Activated naive CD4-positive, alpha-beta T cell treated with anti-CD3 and anti-CD28 coated beads, Interleukin-2, amount 10 ng/mL, durations not matched to agents 7 days and 5 days (primary cell): ENCODE results near the gene SH3PXD2A.
A peak's percentile ranks its signal among the peaks of the same experiment; 100 is the strongest.
"Not testable (repeated sequence)": the region's sequence is repeated elsewhere in the genome, so short reads cannot be mapped to it uniquely, and the experiment has no call there.

Experiments used
- CTCF ChIA-PET: fragments of 350-600 bp; sonication (Branson Sonifier 250); formaldehyde crosslinking; loops from one replicate; lab custom pipeline; 2021; ENCODE audit warnings: antibody characterized with exemption; lab: Charles Lee
- DNase-seq: peaks from one replicate; pipeline ENCODE4 v3.0.0-alpha.2; 2020
- H3K27ac Mint-ChIP-seq: one replicate; pipeline ENCODE4 v1.8.0; 2021; ENCODE audit warnings: mild to moderate bottlenecking, moderate library complexity, mixed read lengths
- H3K27me3 Mint-ChIP-seq: one replicate; pipeline ENCODE4 v1.8.0; 2021; ENCODE audit warnings: mild to moderate bottlenecking, mixed read lengths
- H3K36me3 Mint-ChIP-seq: one replicate; pipeline ENCODE4 v1.8.0; 2021; ENCODE audit warnings: mixed read lengths
- H3K4me1 Mint-ChIP-seq: one replicate; pipeline ENCODE4 v1.8.0; 2021; ENCODE audit warnings: mixed read lengths
- H3K4me3 Mint-ChIP-seq: one replicate; pipeline ENCODE4 v1.8.0; 2021; ENCODE audit warnings: mild to moderate bottlenecking, moderate library complexity, mixed read lengths
- H3K9me3 Mint-ChIP-seq: one replicate; pipeline ENCODE4 v1.8.0; 2021; ENCODE audit warnings: mixed read lengths

The SH3PXD2A gene

GRCh38 chr10:103775776-103776175, 79.6 kb downstream of the SH3PXD2A start:
- peaks cover 54% of the 10 kb centered on the region for H3K27me3 Mint-ChIP-seq
- CTCF ChIA-PET: interaction anchor here (1.8 kb wide), 1 partner anchor 27 kb away, joined by 4 read pairs; no protein-coding TSS in a partner anchor
- no peak overlapping the region for H3K27ac Mint-ChIP-seq
- no peaks in the 10 kb centered on the region for H3K9me3 Mint-ChIP-seq
- no peak for DNase-seq
- H3K4me3 Mint-ChIP-seq: no peak overlapping the region
- peaks cover 25% of the 10 kb centered on the region for H3K4me1 Mint-ChIP-seq
- no peaks in the 10 kb centered on the region for H3K36me3 Mint-ChIP-seq

GRCh38 chr10:103772846-103773245, 82.5 kb downstream of the SH3PXD2A start:
- peaks cover 48% of the 10 kb centered on the region for H3K27me3 Mint-ChIP-seq
- peaks cover 36% of the 10 kb centered on the region for H3K4me1 Mint-ChIP-seq
- peak overlapping the region; percentile 75 for H3K4me3 Mint-ChIP-seq
- H3K36me3 Mint-ChIP-seq, DNase-seq, H3K9me3 Mint-ChIP-seq: not testable (repeated sequence)
- H3K27ac Mint-ChIP-seq: peak overlapping the region; percentile 83
- CTCF ChIA-PET: interaction anchor here (1.1 to 1.6 kb wide), 6 partner anchors 9 to 29 kb away, joined by 3 read pairs; no protein-coding TSS in a partner anchor

- peaks cover 38% of the 10 kb centered on the region for H3K4me1 Mint-ChIP-seq
- H3K4me3 Mint-ChIP-seq: peak overlapping the region; percentile 75
- H3K27ac Mint-ChIP-seq: peak overlapping the region; percentile 83
- peak; percentile 79 for DNase-seq
- H3K27me3 Mint-ChIP-seq: peaks cover 44% of the 10 kb centered on the region
- peaks cover 6% of the 10 kb centered on the region for H3K9me3 Mint-ChIP-seq
- no peaks in the 10 kb centered on the region for H3K36me3 Mint-ChIP-seq
- CTCF ChIA-PET: interaction anchor here (1.1 to 1.6 kb wide), 6 partner anchors 8 to 29 kb away, joined by 3 read pairs; no protein-coding TSS in a partner anchor
Measured at GRCh38 chr10:103772096-103772845, 83.1 kb downstream of the SH3PXD2A start.

GRCh38 chr10:103770139-103770538, 85.2 kb downstream of the SH3PXD2A start:
- Mint-ChIP-seq H3K4me1 (peaks cover 57% of the 10 kb centered on the region), H3K36me3 (no peaks in the 10 kb centered on the region), H3K27me3 (peaks cover 40% of the 10 kb centered on the region), H3K4me3 (no peak overlapping the region), H3K9me3 (peaks cover 6% of the 10 kb centered on the region), H3K27ac (no peak overlapping the region)
- CTCF ChIA-PET: interaction anchor here (1.2 to 1.3 kb wide), 2 partner anchors 16 to 84 kb away, joined by 3 read pairs; no protein-coding TSS in a partner anchor
- no peak for DNase-seq

GRCh38 chr10:103769176-103769575, 86.2 kb downstream of the SH3PXD2A start:
- no peak for DNase-seq
- Mint-ChIP-seq H3K27me3 (peaks cover 39% of the 10 kb centered on the region), H3K4me1 (peaks cover 66% of the 10 kb centered on the region), H3K4me3 (no peak overlapping the region), H3K9me3 (peaks cover 6% of the 10 kb centered on the region), H3K36me3 (no peaks in the 10 kb centered on the region), H3K27ac (peak overlapping the region; percentile 25)
- CTCF ChIA-PET: interaction anchor here (1.3 kb wide), 1 partner anchor 12 kb away, joined by 4 read pairs; no protein-coding TSS in a partner anchor

GRCh38 chr10:103768345-103768744, 87.0 kb downstream of the SH3PXD2A start:
- peak overlapping the region; percentile 2 for H3K27ac Mint-ChIP-seq
- H3K4me3 Mint-ChIP-seq: no peak overlapping the region
- H3K4me1 Mint-ChIP-seq: peaks cover 72% of the 10 kb centered on the region
- CTCF ChIA-PET: interaction anchor here (0.8 to 1.3 kb wide), 2 partner anchors 10 to 13 kb away, joined by 3 to 4 read pairs; no protein-coding TSS in a partner anchor
- H3K27me3 Mint-ChIP-seq: peaks cover 39% of the 10 kb centered on the region
- H3K9me3 Mint-ChIP-seq: peaks cover 6% of the 10 kb centered on the region
- DNase-seq: no peak
- no peaks in the 10 kb centered on the region for H3K36me3 Mint-ChIP-seq

GRCh38 chr10:103767756-103768155, 87.6 kb downstream of the SH3PXD2A start:
- peaks cover 76% of the 10 kb centered on the region for H3K4me1 Mint-ChIP-seq
- peaks cover 6% of the 10 kb centered on the region for H3K9me3 Mint-ChIP-seq
- H3K27ac Mint-ChIP-seq: no peak overlapping the region
- CTCF ChIA-PET: interaction anchor here (0.8 to 1.3 kb wide), 2 partner anchors 10 to 14 kb away, joined by 3 to 4 read pairs; no protein-coding TSS in a partner anchor
- H3K4me3 Mint-ChIP-seq: no peak overlapping the region
- no peaks in the 10 kb centered on the region for H3K36me3 Mint-ChIP-seq
- DNase-seq: no peak
- H3K27me3 Mint-ChIP-seq: peaks cover 39% of the 10 kb centered on the region

- CTCF ChIA-PET: interaction anchor here (1.1 kb wide), 1 partner anchor 14 kb away, joined by 3 read pairs; no protein-coding TSS in a partner anchor
- Mint-ChIP-seq H3K4me3 (no peak overlapping the region), H3K4me1 (peaks cover 70% of the 10 kb centered on the region), H3K36me3 (no peaks in the 10 kb centered on the region), H3K27me3 (peaks cover 32% of the 10 kb centered on the region), H3K9me3 (peaks cover 6% of the 10 kb centered on the region), H3K27ac (no peak overlapping the region)
- DNase-seq: no peak
Measured at GRCh38 chr10:103766751-103767505, 88.4 kb downstream of the SH3PXD2A start.

GRCh38 chr10:103765981-103766380, 89.4 kb downstream of the SH3PXD2A start:
- H3K9me3 Mint-ChIP-seq: peaks cover 6% of the 10 kb centered on the region
- DNase-seq: peak; percentile 80
- CTCF ChIA-PET: interaction anchor here (0.8 to 2.1 kb wide), 4 partner anchors 14 to 56 kb away, joined by 3 to 8 read pairs (median 4); no protein-coding TSS in a partner anchor
- H3K36me3 Mint-ChIP-seq: no peaks in the 10 kb centered on the region
- H3K4me3 Mint-ChIP-seq: no peak overlapping the region
- H3K4me1 Mint-ChIP-seq: peaks cover 61% of the 10 kb centered on the region
- peaks cover 23% of the 10 kb centered on the region for H3K27me3 Mint-ChIP-seq
- H3K27ac Mint-ChIP-seq: peak overlapping the region; percentile 60

- Mint-ChIP-seq H3K4me3 (no peak overlapping the region), H3K4me1 (peaks cover 56% of the 10 kb centered on the region), H3K27me3 (peaks cover 17% of the 10 kb centered on the region), H3K9me3 (peaks cover 6% of the 10 kb centered on the region), H3K27ac (peak overlapping the region; percentile 16), H3K36me3 (no peaks in the 10 kb centered on the region)
- CTCF ChIA-PET: interaction anchor here (0.8 to 2.1 kb wide), 6 partner anchors 12 to 57 kb away, joined by 3 to 8 read pairs (median 4); no protein-coding TSS in a partner anchor
- no peak for DNase-seq
Measured at GRCh38 chr10:103765168-103765567, 90.2 kb downstream of the SH3PXD2A start.

GRCh38 chr10:103764296-103765088, 90.9 kb downstream of the SH3PXD2A start:
- CTCF ChIA-PET: interaction anchor here (0.8 to 2.1 kb wide), 8 partner anchors 9 to 58 kb away, joined by 3 to 8 read pairs (median 3); no protein-coding TSS in a partner anchor
- H3K27me3 Mint-ChIP-seq: peaks cover 18% of the 10 kb centered on the region
- no peak overlapping the region for H3K4me3 Mint-ChIP-seq
- H3K9me3 Mint-ChIP-seq: peaks cover 6% of the 10 kb centered on the region
- H3K4me1 Mint-ChIP-seq: peaks cover 60% of the 10 kb centered on the region
- peak overlapping the region; percentile 69 for H3K27ac Mint-ChIP-seq
- no peaks in the 10 kb centered on the region for H3K36me3 Mint-ChIP-seq
- DNase-seq: no peak

- DNase-seq: peak; percentile 48
- Mint-ChIP-seq H3K9me3 (peaks cover 5% of the 10 kb centered on the region), H3K27me3 (peaks cover 14% of the 10 kb centered on the region), H3K4me3 (no peak overlapping the region), H3K4me1 (peaks cover 66% of the 10 kb centered on the region), H3K36me3 (no peaks in the 10 kb centered on the region), H3K27ac (peak overlapping the region; percentile 69)
- CTCF ChIA-PET: interaction anchor here (0.7 to 2.1 kb wide), 5 partner anchors 9 to 18 kb away, joined by 3 to 8 read pairs (median 3); no protein-coding TSS in a partner anchor
Measured at GRCh38 chr10:103763374-103764202, 91.8 kb downstream of the SH3PXD2A start.
